GM18873 (cell line): Measurements from ENCODE around the gene SERPINA4.
"Not testable (repeated sequence)": the region's sequence is repeated elsewhere in the genome, so short reads cannot be mapped to it uniquely, and the experiment has no call there.

Experiments used
- ATAC-seq: cut with Tn5 transposase; IDR thresholded peaks from one replicate; pipeline ENCODE4 v1.9.1; 2021; ENCODE audit warnings: mild to moderate bottlenecking, moderate library complexity, moderate number of reproducible peaks; ENCODE audit not compliant: unreplicated experiment, low FRiP score

SERPINA4 gene

GRCh38 chr14:94562941-94563883 lies 2.0 kb downstream of the SERPINA4 start:
- ATAC-seq, result no peak

- no peak for ATAC-seq
These were observed 3.1 kb downstream of the SERPINA4 start for GRCh38 chr14:94564381-94564780.

GRCh38 chr14:94568186-94568585 lies 6.9 kb downstream of the SERPINA4 start:
- no peak for ATAC-seq

GRCh38 chr14:94569381-94570001 lies 8.2 kb downstream of the SERPINA4 start:
- no peak for ATAC-seq

- no peak for ATAC-seq
These were observed 8.8 kb downstream of the SERPINA4 start for GRCh38 chr14:94570002-94570400.

GRCh38 chr14:94570440-94570839 lies 9.2 kb downstream of the SERPINA4 start:
- no peak for ATAC-seq

GRCh38 chr14:94571395-94571794 lies 10.2 kb downstream of the SERPINA4 start:
- ATAC-seq, result no peak

GRCh38 chr14:94571950-94572349 lies 10.7 kb downstream of the SERPINA4 start:
- ATAC-seq, result no peak

GRCh38 chr14:94572637-94573303 lies 11.5 kb downstream of the SERPINA4 start:
- ATAC-seq, result no peak

GRCh38 chr14:94573475-94574277 lies 12.4 kb downstream of the SERPINA4 start:
- no peak for ATAC-seq

GRCh38 chr14:94574336-94574735 lies 13.1 kb downstream of the SERPINA4 start:
- no peak for ATAC-seq

- no peak for ATAC-seq
These were observed 14.7 kb downstream of the SERPINA4 start for GRCh38 chr14:94575730-94576585.

GRCh38 chr14:94577472-94577871 lies 16.2 kb downstream of the SERPINA4 start:
- not testable (repeated sequence) for ATAC-seq

- ATAC-seq, result no peak
These were observed 17.5 kb downstream of the SERPINA4 start for GRCh38 chr14:94578712-94579111.

GRCh38 chr14:94581127-94581999 lies 20.1 kb downstream of the SERPINA4 start, which contains the start of gene SERPINA5:
Gene SERPINA5 (plus strand): TSS chr14:94581426. CDS start chr14:94587363, 5,937 bp downstream.
- ATAC-seq, result no peak

GRCh38 chr14:94582199-94582750 lies 21.0 kb downstream of the SERPINA4 start:
- ATAC-seq, result no peak

GRCh38 chr14:94582851-94583250 lies 21.6 kb downstream of the SERPINA4 start:
- no peak for ATAC-seq

GRCh38 chr14:94583557-94583956 lies 22.3 kb downstream of the SERPINA4 start:
- no peak for ATAC-seq
